ENCODE measurements around the gene HCN3.

Gene HCN3

GRCh38 chr1:155250246-155250632 lies 27.0 kb upstream of the HCN3 start:
- no peaks in the 10 kb centered on the region for H3K9me3 Mint-ChIP-seq
- H3K4me3 Mint-ChIP-seq = peak overlapping the region; percentile 70 to 86
- H3K27ac Mint-ChIP-seq = peak overlapping the region; percentile 57 to 93
- DNase-seq (no peak), ATAC-seq (peak; percentile 47)
- peaks cover 47% of the 10 kb centered on the region for H3K4me1 Mint-ChIP-seq
- no peaks in the 10 kb centered on the region for H3K27me3 Mint-ChIP-seq

- peak overlapping the region; percentile 50 to 51 for H3K27ac Mint-ChIP-seq
- peak overlapping the region; percentile 70 to 79 for H3K4me3 Mint-ChIP-seq
- DNase-seq (peak; percentile 96 to 98), ATAC-seq (peak; percentile 96)
- peaks cover 47% of the 10 kb centered on the region for H3K4me1 Mint-ChIP-seq
- H3K27me3 Mint-ChIP-seq = no peaks in the 10 kb centered on the region
- H3K9me3 Mint-ChIP-seq = no peaks in the 10 kb centered on the region
Observed at GRCh38 chr1:155250633-155251449, 26.4 kb upstream of the HCN3 start.

- H3K27ac Mint-ChIP-seq = no peak overlapping the region
- ATAC-seq = no peak
- H3K4me1 Mint-ChIP-seq = peaks cover 49% of the 10 kb centered on the region
- no peak for DNase-seq
- H3K27me3 Mint-ChIP-seq = no peaks in the 10 kb centered on the region
- H3K4me3 Mint-ChIP-seq = no peak overlapping the region
- H3K9me3 Mint-ChIP-seq = no peaks in the 10 kb centered on the region
Observed at GRCh38 chr1:155251566-155251965, 25.7 kb upstream of the HCN3 start.

GRCh38 chr1:155253208-155253607 lies 24.1 kb upstream of the HCN3 start:
- Mint-ChIP-seq H3K27me3 (no peaks in the 10 kb centered on the region), H3K4me1 (peaks cover 53% of the 10 kb centered on the region), H3K4me3 (peak overlapping the region; percentile 84 to 93), H3K9me3 (no peaks in the 10 kb centered on the region), H3K27ac (peak overlapping the region in 1 of 2 donors; percentile 4)
- no peak for ATAC-seq
- no peak for DNase-seq

DNA sequence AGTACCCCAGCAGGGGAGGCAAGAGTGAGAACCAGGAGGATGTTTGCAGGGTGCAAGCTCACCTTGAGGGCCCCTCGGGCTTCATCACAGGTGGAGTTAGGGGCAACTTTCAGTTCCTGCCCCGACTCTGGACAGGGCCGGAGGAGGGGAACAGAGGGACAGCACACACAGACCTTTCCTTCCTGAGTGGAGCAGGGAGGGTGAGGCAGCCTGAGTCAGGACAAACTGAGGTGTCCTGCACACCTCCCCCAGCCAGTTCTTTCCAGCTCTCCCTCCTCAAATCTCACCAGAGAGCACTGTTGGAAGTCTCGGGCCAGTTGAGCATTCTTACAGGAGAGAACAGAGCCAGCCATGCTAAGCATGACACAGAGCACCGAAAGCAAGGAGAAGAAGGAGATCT lies 23.5 kb upstream of the HCN3 start:
- Mint-ChIP-seq H3K4me3 (peak overlapping the region; percentile 84 to 93), H3K27ac (peak overlapping the region; percentile 36 to 53), H3K27me3 (no peaks in the 10 kb centered on the region), H3K9me3 (no peaks in the 10 kb centered on the region), H3K4me1 (peaks cover 53% of the 10 kb centered on the region)
- no peak for ATAC-seq
- no peak for DNase-seq

DNA sequence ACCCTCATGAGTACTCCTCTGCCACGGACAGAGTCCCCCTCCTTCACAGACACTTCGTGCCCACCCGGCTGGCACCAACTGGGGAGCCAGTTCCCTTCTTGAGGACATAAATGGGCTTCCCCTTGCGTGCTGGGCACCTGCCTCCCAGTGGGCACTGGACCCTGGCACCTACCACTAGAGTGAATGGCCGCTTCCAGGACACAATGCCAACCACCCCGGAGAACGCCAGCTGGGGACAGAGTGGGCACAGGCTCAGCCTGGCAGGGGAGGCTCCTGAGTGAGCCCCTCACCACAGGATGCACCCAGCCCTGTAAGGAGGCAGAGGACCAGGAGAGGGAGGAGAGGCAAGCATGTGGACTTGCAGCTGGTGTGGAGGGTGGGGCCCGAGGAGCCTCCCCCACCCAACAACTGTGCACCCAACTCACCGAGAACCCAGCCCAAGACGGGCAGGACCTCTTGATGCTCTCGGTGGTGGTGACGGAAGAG lies 23.0 kb upstream of the HCN3 start:
- Mint-ChIP-seq H3K4me1 (peaks cover 53% of the 10 kb centered on the region), H3K27me3 (no peaks in the 10 kb centered on the region), H3K4me3 (peak overlapping the region; percentile 84 to 93), H3K27ac (peak overlapping the region in 1 of 2 donors; percentile 88), H3K9me3 (no peaks in the 10 kb centered on the region)
- ATAC-seq (no peak), DNase-seq (no peak)

- Mint-ChIP-seq H3K27me3 (no peaks in the 10 kb centered on the region), H3K9me3 (no peaks in the 10 kb centered on the region), H3K4me3 (peak overlapping the region; percentile 84 to 93), H3K27ac (peak overlapping the region; percentile 79 to 88), H3K4me1 (peaks cover 55% of the 10 kb centered on the region)
- ATAC-seq (peak; percentile 8), DNase-seq (no peak)
Observed at GRCh38 chr1:155254714-155255242, 22.5 kb upstream of the HCN3 start.

GRCh38 chr1:155255243-155256007 lies 21.8 kb upstream of the HCN3 start, which contains the start of gene ENTREP3:
ENTREP3 (minus strand) TSS chr1:155255483; CDS start chr1:155254877, 606 bp downstream.
- H3K4me3 Mint-ChIP-seq = peak within 1 kb of the TSS; percentile 84 to 93
- peak within 1 kb of the TSS; percentile 79 to 88 for H3K27ac Mint-ChIP-seq
- no peaks in the 10 kb centered on the region for H3K27me3 Mint-ChIP-seq
- no peaks in the 10 kb centered on the region for H3K9me3 Mint-ChIP-seq
- DNase-seq (peak; percentile 72 to 79), ATAC-seq (peak; percentile 75)
- peaks cover 55% of the 10 kb centered on the region for H3K4me1 Mint-ChIP-seq

DNA sequence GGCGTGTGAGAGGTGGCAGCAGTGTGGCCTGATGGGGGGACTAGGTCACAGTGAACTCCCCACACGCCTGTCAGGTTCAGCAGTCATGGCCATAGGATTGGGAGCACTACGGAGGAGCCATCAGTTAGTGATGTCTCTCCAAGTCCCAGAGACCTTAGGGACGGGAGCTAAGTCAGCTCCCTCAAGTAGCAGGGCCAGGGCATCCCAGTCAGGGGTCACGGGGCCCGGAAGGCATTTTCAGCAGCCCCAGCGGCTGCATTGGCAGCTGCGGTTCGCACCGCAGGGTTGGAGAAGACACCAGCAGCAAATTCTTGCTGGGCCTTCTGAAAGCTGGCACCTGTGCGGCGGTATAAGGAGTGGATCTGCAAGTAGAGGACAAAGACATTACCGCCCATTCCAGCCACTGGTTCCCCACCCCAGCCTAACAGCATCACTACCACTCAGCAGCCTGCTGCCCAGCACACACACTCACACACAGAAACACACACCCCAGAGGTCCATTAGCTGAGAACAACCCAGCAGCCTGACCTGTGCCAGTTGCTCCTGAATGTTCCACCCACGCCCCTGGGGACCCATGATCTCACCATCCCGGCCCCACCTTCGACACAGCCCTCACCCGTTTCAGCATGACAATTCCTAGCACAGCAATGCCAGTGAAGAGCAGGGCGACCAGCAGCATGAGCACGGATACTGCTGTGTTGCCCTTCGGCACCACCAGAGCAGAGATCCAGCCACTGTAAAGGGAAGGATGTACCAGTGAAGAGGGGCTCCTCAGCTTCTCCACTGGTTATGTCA lies 21.0 kb upstream of the HCN3 start:
- Mint-ChIP-seq H3K9me3 (no peaks in the 10 kb centered on the region), H3K27ac (peak overlapping the region in 1 of 2 donors; percentile 49), H3K4me3 (peak overlapping the region; percentile 84 to 93), H3K27me3 (no peaks in the 10 kb centered on the region), H3K4me1 (peaks cover 55% of the 10 kb centered on the region)
- no peak for DNase-seq
- ATAC-seq = no peak

DNA sequence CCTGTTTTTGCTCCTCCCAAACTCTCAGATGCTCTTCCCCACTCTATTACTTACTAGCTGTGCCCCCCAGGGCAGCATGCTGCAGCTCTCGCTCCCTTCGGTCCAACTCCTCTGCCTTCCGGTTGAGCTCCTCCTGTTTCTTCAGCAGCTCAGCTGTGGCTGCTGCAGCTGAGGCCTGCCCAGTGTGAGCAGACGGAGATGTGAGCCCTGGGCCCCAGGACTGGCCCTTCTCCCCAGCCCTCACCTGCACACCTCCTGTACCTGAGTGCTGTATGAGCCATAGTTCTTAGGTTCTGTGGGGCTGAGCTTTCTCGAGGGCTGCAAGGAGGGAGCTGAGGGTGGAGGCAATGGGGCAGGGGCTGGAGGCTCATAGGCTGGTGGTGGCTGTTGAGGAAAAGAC lies 17.0 kb upstream of the HCN3 start:
- Mint-ChIP-seq H3K27me3 (no peaks in the 10 kb centered on the region), H3K4me3 (peak overlapping the region; percentile 25 to 98), H3K9me3 (no peaks in the 10 kb centered on the region), H3K27ac (peak overlapping the region in 1 of 2 donors; percentile 90), H3K4me1 (peaks cover 56% of the 10 kb centered on the region)
- DNase-seq (no peak), ATAC-seq (no peak)

GRCh38 chr1:155261493-155261851 lies 15.8 kb upstream of the HCN3 start:
- H3K27ac Mint-ChIP-seq = peak overlapping the region; percentile 97
- ATAC-seq = peak; percentile 65

DNA sequence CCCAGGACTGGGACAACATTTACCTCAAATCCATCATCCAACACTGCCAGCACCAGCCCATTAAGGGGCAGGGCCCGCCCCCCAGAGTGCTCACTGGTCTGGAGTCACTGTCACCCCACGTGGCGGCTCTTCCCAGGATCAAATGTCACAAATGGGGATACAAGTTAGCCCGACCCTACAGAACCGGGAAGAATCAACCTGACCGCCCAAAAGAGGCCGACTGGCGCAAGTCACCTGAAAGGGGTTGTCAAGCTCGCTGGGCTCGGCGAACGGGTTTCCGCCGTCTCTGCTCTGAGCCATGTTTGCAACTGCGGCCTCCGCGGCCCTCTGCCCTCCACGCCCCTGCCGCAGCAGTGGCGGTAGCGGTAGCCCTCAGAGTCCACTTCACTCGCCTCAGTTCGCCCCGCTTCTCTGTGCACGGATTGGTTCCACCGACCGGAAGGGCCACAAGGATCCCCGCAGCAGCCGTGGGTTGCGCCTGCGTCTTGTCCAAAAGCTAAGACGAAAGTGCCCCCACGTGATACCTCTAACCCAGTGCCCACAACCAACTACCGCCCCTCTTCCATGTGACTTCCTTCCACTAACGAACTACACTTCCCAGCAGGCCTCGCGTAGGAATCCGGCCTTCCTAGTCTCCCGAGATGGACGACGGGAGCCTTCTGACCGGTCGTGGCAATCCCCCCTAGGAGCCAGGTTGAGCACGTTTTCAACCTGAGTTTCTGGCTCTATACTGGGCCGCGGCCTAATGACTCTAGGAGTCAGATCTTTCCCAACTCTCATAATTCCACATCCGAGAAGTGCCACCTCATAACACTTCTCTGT lies 15.2 kb upstream of the HCN3 start, which contains the start of gene SCAMP3:
Gene SCAMP3, minus strand, starts transcription at position 509 of the 822 bp plus-strand sequence. Its CDS starts 209 bp downstream, at position 300.
- peak; percentile 79 to 91 for DNase-seq
- Mint-ChIP-seq H3K4me3 (peak within 1 kb of the TSS; percentile 91 to 98), H3K27me3 (no peaks in the 10 kb centered on the region)

More at GRCh38 chr1:155261493-155261851, 15.8 kb upstream of the HCN3 start:
- DNase-seq = peak in 1 of 2 donors; percentile 40
- H3K9me3 Mint-ChIP-seq = no peaks in the 10 kb centered on the region
- peak overlapping the region; percentile 91 to 98 for H3K4me3 Mint-ChIP-seq
- peaks cover 44% of the 10 kb centered on the region for H3K4me1 Mint-ChIP-seq
- H3K27me3 Mint-ChIP-seq = no peaks in the 10 kb centered on the region

GRCh38 chr1:155263067-155263466 lies 14.2 kb upstream of the HCN3 start:
- no peaks in the 10 kb centered on the region for H3K27me3 Mint-ChIP-seq
- no peak for ATAC-seq
- no peaks in the 10 kb centered on the region for H3K9me3 Mint-ChIP-seq
- no peak overlapping the region for H3K27ac Mint-ChIP-seq
- peaks cover 39% of the 10 kb centered on the region for H3K4me1 Mint-ChIP-seq
- H3K4me3 Mint-ChIP-seq = no peak overlapping the region
- DNase-seq = no peak

More for the DNA sequence above, 15.2 kb upstream of the HCN3 start, which contains the start of gene SCAMP3:
- peak; percentile 96 for ATAC-seq
- H3K4me1 Mint-ChIP-seq = peaks cover 39% of the 10 kb centered on the region
- H3K9me3 Mint-ChIP-seq = no peaks in the 10 kb centered on the region
- peak within 1 kb of the TSS; percentile 97 for H3K27ac Mint-ChIP-seq

DNA sequence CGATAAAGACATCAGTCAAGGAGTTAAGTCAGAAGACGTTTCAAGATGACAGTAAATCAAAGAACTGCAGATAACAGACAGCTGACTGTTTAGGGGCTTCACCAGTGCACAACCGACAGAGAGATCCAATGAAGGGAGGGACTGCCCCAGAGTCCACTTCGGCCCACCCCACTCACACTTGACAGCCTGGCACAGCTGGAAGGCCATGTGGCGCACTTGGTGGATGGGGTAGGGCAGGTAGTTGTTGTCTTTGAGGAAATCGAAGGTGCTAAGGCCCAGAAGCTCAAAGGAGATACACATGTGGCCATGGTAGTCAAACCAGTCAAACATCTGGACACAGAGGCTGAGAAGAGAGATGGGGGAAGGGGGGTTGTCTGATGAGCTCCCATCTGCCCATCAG lies 10.7 kb upstream of the HCN3 start:
- no peak for DNase-seq
- no peak for ATAC-seq
- H3K27me3 Mint-ChIP-seq = no peaks in the 10 kb centered on the region
- H3K4me1 Mint-ChIP-seq = peaks cover 30% of the 10 kb centered on the region
- H3K4me3 Mint-ChIP-seq = no peak overlapping the region
- no peaks in the 10 kb centered on the region for H3K9me3 Mint-ChIP-seq
- no peak overlapping the region for H3K27ac Mint-ChIP-seq
